ENCODE results near the gene F2RL2. TPM values are rescaled to one million over a fixed set of nuclear protein-coding genes. Genes with fewer than 3 reads are reported as not detected.
"Not testable (repeated sequence)": the region's sequence is repeated elsewhere in the genome, so short reads cannot be mapped to it uniquely, and the experiment has no call there.

The F2RL2 gene
- total RNA-seq, 2 experiments from 2014 or later, result not detected

DNA sequence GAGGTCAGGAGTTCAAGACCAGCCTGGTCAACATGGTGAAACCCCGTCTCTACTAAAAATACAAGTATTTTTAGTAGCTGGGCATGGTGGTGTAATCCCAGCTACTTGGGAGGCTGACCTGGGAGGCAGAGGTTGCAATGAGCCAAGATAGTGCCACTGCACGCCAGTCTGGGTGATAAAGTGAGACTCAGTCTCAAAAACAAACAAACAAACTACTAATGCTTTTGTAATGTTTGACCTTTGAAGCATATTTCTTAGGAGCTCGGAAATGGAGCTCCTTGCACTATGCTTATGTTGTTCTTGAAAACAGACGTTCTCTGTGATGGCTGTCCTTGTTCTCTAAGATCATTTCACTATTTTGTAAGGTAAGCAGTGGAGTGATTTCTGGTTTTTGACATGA is 6.0 kb downstream of the F2RL2 start:
- Mint-ChIP-seq H3K4me3 (no peak overlapping the region), H3K36me3 (peaks cover 31% of the 10 kb centered on the region), H3K27ac (no peak overlapping the region), H3K9me3 (no peaks in the 10 kb centered on the region), H3K27me3 (no peaks in the 10 kb centered on the region), H3K4me1 (ENCODE audit: low read depth) (peaks cover 9% of the 10 kb centered on the region)
- intact Hi-C loops (cut with micrococcal nuclease), result no loop called here
- no peak for DNase-seq
- ChIA-PET POLR2A (interaction anchor here (2.0 kb wide), 1 partner anchor 10 kb away, joined by 4 read pairs; no protein-coding TSS in a partner anchor), CTCF (interaction anchor here (0.9 to 1.6 kb wide), 3 partner anchors 16 to 158 kb away, joined by 4 to 5 read pairs (median 5); no protein-coding TSS in a partner anchor)

- Mint-ChIP-seq H3K9me3 (no peaks in the 10 kb centered on the region), H3K27me3 (no peaks in the 10 kb centered on the region), H3K4me3 (no peak overlapping the region), H3K36me3 (peaks cover 34% of the 10 kb centered on the region), H3K27ac (no peak overlapping the region), H3K4me1 (ENCODE audit: low read depth) (peaks cover 7% of the 10 kb centered on the region)
- DNase-seq, result no peak
- intact Hi-C loops (cut with micrococcal nuclease), result no loop called here
- POLR2A ChIA-PET, result no interaction called here
- CTCF ChIA-PET, result interaction anchor here (0.9 to 1.6 kb wide), 2 partner anchors 9 to 158 kb away, joined by 3 to 7 read pairs; no protein-coding TSS in a partner anchor
These were observed 7.0 kb downstream of the F2RL2 start for GRCh38 chr5:76616206-76616605.

DNA sequence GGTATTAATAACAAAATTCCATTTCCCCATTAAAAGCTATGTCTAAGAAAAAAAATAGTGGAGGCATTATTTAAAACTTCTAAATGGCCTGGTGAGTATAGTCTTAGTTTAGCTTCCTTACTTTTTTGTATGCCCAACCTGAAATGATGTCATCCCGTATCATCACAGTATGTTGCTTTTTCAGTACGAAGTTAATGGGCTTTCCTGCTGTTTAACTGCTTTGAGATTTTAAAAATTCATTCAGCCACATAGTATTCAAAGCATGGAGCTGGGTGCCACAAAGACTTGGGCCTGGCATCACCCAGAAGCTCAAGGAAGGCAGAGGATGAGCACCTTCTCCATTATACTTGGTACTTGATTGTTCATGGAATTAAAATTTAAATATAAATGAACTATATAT is 7.4 kb downstream of the F2RL2 start:
- CTCF ChIA-PET, result interaction anchor here (0.8 to 1.6 kb wide), 4 partner anchors 9 to 159 kb away, joined by 3 to 7 read pairs (median 4); no protein-coding TSS in a partner anchor
- POLR2A ChIA-PET, result interaction anchor here (0.6 kb wide), 1 partner anchor 286 kb away, joined by 5 read pairs; no protein-coding TSS in a partner anchor

GRCh38 chr5:76612942-76613341 is 10.3 kb downstream of the F2RL2 start:
- H3K9me3 Mint-ChIP-seq, result no peaks in the 10 kb centered on the region
- peaks cover 10% of the 10 kb centered on the region for H3K4me1 Mint-ChIP-seq (ENCODE audit: low read depth)
- no peak overlapping the region for H3K4me3 Mint-ChIP-seq
- H3K36me3 Mint-ChIP-seq, result peaks cover 36% of the 10 kb centered on the region
- CTCF ChIA-PET, result interaction anchor here (0.9 kb wide), 1 partner anchor 162 kb away, joined by 5 read pairs; no protein-coding TSS in a partner anchor
- intact Hi-C loops (cut with micrococcal nuclease), result no loop called here
- POLR2A ChIA-PET, result no interaction called here
- no peaks in the 10 kb centered on the region for H3K27me3 Mint-ChIP-seq
- H3K27ac Mint-ChIP-seq, result no peak overlapping the region
- DNase-seq, result no peak

More for the DNA sequence above, 7.4 kb downstream of the F2RL2 start:
- H3K36me3 Mint-ChIP-seq, result peaks cover 38% of the 10 kb centered on the region
- H3K27me3 Mint-ChIP-seq, result no peaks in the 10 kb centered on the region
- H3K4me1 Mint-ChIP-seq (ENCODE audit: low read depth), result peaks cover 7% of the 10 kb centered on the region
- H3K9me3 Mint-ChIP-seq, result no peaks in the 10 kb centered on the region
- no peak overlapping the region for H3K27ac Mint-ChIP-seq
- no peak overlapping the region for H3K4me3 Mint-ChIP-seq
- DNase-seq, result no peak
- intact Hi-C loops (cut with micrococcal nuclease), result no loop called here

GRCh38 chr5:76610196-76610595 is 13.0 kb downstream of the F2RL2 start:
- no peaks in the 10 kb centered on the region for H3K27me3 Mint-ChIP-seq
- peaks cover 36% of the 10 kb centered on the region for H3K36me3 Mint-ChIP-seq
- CTCF ChIA-PET, result interaction anchor here (1.7 to 2.5 kb wide), 3 partner anchors 10 to 164 kb away, joined by 7 to 9 read pairs (median 8); no protein-coding TSS in a partner anchor
- intact Hi-C loops (cut with micrococcal nuclease), result no loop called here
- DNase-seq, result no peak
- no peaks in the 10 kb centered on the region for H3K9me3 Mint-ChIP-seq
- POLR2A ChIA-PET, result no interaction called here
- no peak overlapping the region for H3K4me3 Mint-ChIP-seq
- H3K4me1 Mint-ChIP-seq (ENCODE audit: low read depth), result peaks cover 16% of the 10 kb centered on the region
- H3K27ac Mint-ChIP-seq, result peak overlapping the region; percentile 23

- Mint-ChIP-seq H3K27me3 (no peaks in the 10 kb centered on the region), H3K4me1 (ENCODE audit: low read depth) (peaks cover 23% of the 10 kb centered on the region), H3K27ac (peak overlapping the region; percentile 3), H3K36me3 (peaks cover 42% of the 10 kb centered on the region), H3K9me3 (no peaks in the 10 kb centered on the region), H3K4me3 (no peak overlapping the region)
- intact Hi-C loops (cut with micrococcal nuclease), result no loop called here
- ChIA-PET POLR2A (no interaction called here), CTCF (interaction anchor here (1.0 to 2.2 kb wide), 2 partner anchors 66 to 166 kb away, joined by 3 to 8 read pairs; no protein-coding TSS in a partner anchor)
- no peak for DNase-seq
These were observed 14.4 kb downstream of the F2RL2 start for GRCh38 chr5:76608833-76609232.

DNA sequence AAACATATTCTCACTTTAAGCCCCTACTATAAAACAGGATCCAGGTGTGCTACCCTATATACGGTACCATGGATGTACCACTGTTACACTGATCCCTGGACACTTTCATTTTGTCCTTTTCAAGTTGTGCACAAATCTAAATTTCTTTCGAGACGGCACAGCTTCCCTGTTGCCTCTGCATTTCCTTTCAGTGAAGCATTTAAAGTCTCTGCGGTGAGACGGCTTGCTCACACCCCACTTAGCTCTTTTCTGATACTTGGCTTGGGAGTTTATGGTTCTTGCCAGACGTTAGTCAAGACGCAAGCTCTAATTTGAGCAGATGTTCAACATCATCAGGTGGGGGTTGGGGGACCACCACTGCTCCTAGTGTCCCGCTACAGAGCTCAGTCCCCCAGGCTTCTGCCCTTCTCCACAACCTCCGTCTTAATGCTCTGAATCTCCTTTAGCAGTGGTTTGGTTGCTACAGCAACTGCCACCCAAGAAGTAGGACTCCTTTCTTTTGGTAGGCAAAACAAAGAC is 15.8 kb downstream of the F2RL2 start:
- Mint-ChIP-seq H3K27ac (peak overlapping the region; percentile 5), H3K36me3 (peaks cover 44% of the 10 kb centered on the region), H3K4me1 (ENCODE audit: low read depth) (peaks cover 23% of the 10 kb centered on the region), H3K4me3 (no peak overlapping the region), H3K9me3 (no peaks in the 10 kb centered on the region), H3K27me3 (no peaks in the 10 kb centered on the region)
- POLR2A ChIA-PET, result interaction anchor here (1.0 kb wide), 1 partner anchor 10 kb away, joined by 4 read pairs; no protein-coding TSS in a partner anchor
- no peak for DNase-seq
- intact Hi-C loops (cut with micrococcal nuclease), result no loop called here
- CTCF ChIA-PET, result interaction anchor here (1.2 to 12.0 kb wide), 3 partner anchors 8 to 167 kb away, joined by 3 to 147 read pairs (median 4); no protein-coding TSS in a partner anchor

GRCh38 chr5:76606701-76607100 is 16.5 kb downstream of the F2RL2 start:
- H3K27me3 Mint-ChIP-seq, result no peaks in the 10 kb centered on the region
- intact Hi-C loops (cut with micrococcal nuclease), result no loop called here
- no peaks in the 10 kb centered on the region for H3K9me3 Mint-ChIP-seq
- ChIA-PET CTCF (interaction anchor here (0.7 to 12.0 kb wide), 5 partner anchors 9 to 168 kb away, joined by 3 to 147 read pairs (median 4); no protein-coding TSS in a partner anchor), POLR2A (interaction anchor here (1.0 kb wide), 1 partner anchor 11 kb away, joined by 4 read pairs; no protein-coding TSS in a partner anchor)
- peaks cover 46% of the 10 kb centered on the region for H3K36me3 Mint-ChIP-seq
- H3K4me1 Mint-ChIP-seq (ENCODE audit: low read depth), result peaks cover 23% of the 10 kb centered on the region
- DNase-seq, result no peak
- H3K4me3 Mint-ChIP-seq, result no peak overlapping the region
- H3K27ac Mint-ChIP-seq, result peak overlapping the region; percentile 5

GRCh38 chr5:76604838-76605237 is 18.4 kb downstream of the F2RL2 start:
- ChIA-PET POLR2A (no interaction called here), CTCF (interaction anchor here (2.0 to 12.0 kb wide), 2 partner anchors 36 to 170 kb away, joined by 5 to 147 read pairs; no protein-coding TSS in a partner anchor)
- H3K27me3 Mint-ChIP-seq, result no peaks in the 10 kb centered on the region
- DNase-seq, result no peak
- H3K36me3 Mint-ChIP-seq, result peaks cover 42% of the 10 kb centered on the region
- no peak overlapping the region for H3K4me3 Mint-ChIP-seq
- peaks cover 23% of the 10 kb centered on the region for H3K4me1 Mint-ChIP-seq (ENCODE audit: low read depth)
- no peak overlapping the region for H3K27ac Mint-ChIP-seq
- intact Hi-C loops (cut with micrococcal nuclease), result no loop called here
- no peaks in the 10 kb centered on the region for H3K9me3 Mint-ChIP-seq

GRCh38 chr5:76603991-76604390 is 19.2 kb downstream of the F2RL2 start:
- Mint-ChIP-seq H3K4me1 (ENCODE audit: low read depth) (peaks cover 23% of the 10 kb centered on the region), H3K36me3 (peaks cover 42% of the 10 kb centered on the region)
- H3K27me3 Mint-ChIP-seq; H3K27ac Mint-ChIP-seq; H3K9me3 Mint-ChIP-seq; H3K4me3 Mint-ChIP-seq; POLR2A ChIA-PET; DNase-seq; intact Hi-C loops (cut with micrococcal nuclease): not testable (repeated sequence)
- CTCF ChIA-PET, result interaction anchor here (1.0 to 12.0 kb wide), 2 partner anchors 171 to 456 kb away, joined by 3 to 147 read pairs; no protein-coding TSS in a partner anchor

GRCh38 chr5:76602094-76602726 is 21.0 kb downstream of the F2RL2 start:
- Mint-ChIP-seq H3K4me3 (no peak overlapping the region), H3K4me1 (ENCODE audit: low read depth) (peaks cover 12% of the 10 kb centered on the region), H3K27ac (no peak overlapping the region), H3K27me3 (no peaks in the 10 kb centered on the region), H3K36me3 (peaks cover 42% of the 10 kb centered on the region), H3K9me3 (no peaks in the 10 kb centered on the region)
- ChIA-PET CTCF (interaction anchor here (0.7 to 12.0 kb wide), 14 partner anchors 11 to 475 kb away, joined by 3 to 147 read pairs (median 4); partner anchors contain the start of gene S100Z), POLR2A (no interaction called here)
- intact Hi-C loops (cut with micrococcal nuclease), result no loop called here
- DNase-seq, result no peak

GRCh38 chr5:76601470-76601869 is 21.7 kb downstream of the F2RL2 start:
- intact Hi-C loops (cut with micrococcal nuclease), result loop anchor here (1.0 kb wide), 2 partner anchors 40 to 173 kb away; no protein-coding TSS in a partner anchor
- POLR2A ChIA-PET, result no interaction called here

More at GRCh38 chr5:76601470-76601869, 21.7 kb downstream of the F2RL2 start:
- CTCF ChIA-PET, result interaction anchor here (0.7 to 12.0 kb wide), 14 partner anchors 10 to 475 kb away, joined by 3 to 147 read pairs (median 4); partner anchors contain the start of gene S100Z
- H3K27ac Mint-ChIP-seq, result no peak overlapping the region
- H3K4me1 Mint-ChIP-seq (ENCODE audit: low read depth), result peaks cover 11% of the 10 kb centered on the region
- no peak overlapping the region for H3K4me3 Mint-ChIP-seq
- H3K27me3 Mint-ChIP-seq, result no peaks in the 10 kb centered on the region
- no peak for DNase-seq
- H3K36me3 Mint-ChIP-seq, result peaks cover 43% of the 10 kb centered on the region
- no peaks in the 10 kb centered on the region for H3K9me3 Mint-ChIP-seq

Data from activated CD4-positive, alpha-beta memory T cell treated with anti-CD3 and anti-CD28 coated beads for 36 hours (primary cell).